Gastrocnemius medialis (tissue), 4 donors: ENCODE measurements around the gene MTMR11. TPM values are rescaled to one million over a fixed set of nuclear protein-coding genes. Genes with fewer than 3 reads are reported as not detected.

ENCODE experiments used
- ATAC-seq, 2 donors: fragments of 150-250 bp; one replicate each; pipeline ENCODE4 v1.9.1; 2016
- DNase-seq, 2 donors: peaks; one replicate each; pipeline ENCODE4 v3.0.0-alpha.2; 2019
- H3K27ac ChIP-seq, 4 donors: fragments of 200-600 bp; sonication (generic); 1 replicate in 1 of 4; 2 replicates in 3 of 4; pipeline ENCODE4 v1.5.1; 2016 to 2018; ENCODE audit warnings: mild to moderate bottlenecking in 2 of 4, moderate library complexity in 1 of 4
- H3K27me3 ChIP-seq, 3 donors: fragments of 200-600 bp; sonication (generic) in 2 of 3; 1 replicate in 1 of 3; 2 replicates in 2 of 3; pipeline versions ENCODE4 v1.5.1 to v1.6.0; 2016 to 2019; ENCODE audit warnings: mild to moderate bottlenecking in 1 of 3, moderate library complexity in 1 of 3
- H3K36me3 ChIP-seq, 2 donors: fragments of 200-600 bp; sonication (generic) in 1 of 2; one replicate each; pipeline ENCODE4 v1.5.1; 2017 to 2018
- H3K4me1 ChIP-seq, 2 donors: fragments of 200-600 bp; sonication (generic) in 1 of 2; one replicate each; pipeline ENCODE4 v1.5.1; 2016 to 2017; ENCODE audit warnings: mild to moderate bottlenecking in 2 of 2
- H3K4me3 ChIP-seq, 4 donors: fragments of 200-600 bp; sonication (generic) in 3 of 4; 1 replicate in 1 of 4; 2 replicates in 3 of 4; pipeline ENCODE4 v1.5.1; 2016 to 2019; ENCODE audit warnings: mild to moderate bottlenecking in 2 of 4
- H3K9me3 ChIP-seq, 3 donors: fragments of 200-600 bp; sonication (generic) in 2 of 3; 1 replicate in 1 of 3; 2 replicates in 2 of 3; pipeline ENCODE4 v1.5.1; 2016 to 2019
- CTCF ChIP-seq, 5 experiments: fragments of 450-650 bp in 3 of 5; fragments of 200-600 bp in 2 of 5; sonication (generic) in 2 of 5; IDR thresholded peaks in 4 of 5; conservative IDR thresholded peaks in 1 of 5; 1 replicate in 4 of 5; 2 replicates in 1 of 5; pipeline ENCODE4 v1.5.1; 2016 to 2019; ENCODE audit warnings: antibody characterized with exemption in 5 of 5, mild to moderate bottlenecking in 3 of 5, moderate library complexity in 3 of 5
- POLR2A ChIP-seq, 2 donors: fragments of 450-650 bp; IDR thresholded peaks; one replicate each; pipeline ENCODE4 v1.6.1; 2017; ENCODE audit warnings: antibody characterized with exemption in 2 of 2, mild to moderate bottlenecking in 2 of 2, moderate library complexity in 2 of 2
- in situ Hi-C, 4 donors: fragments of 200-750 bp; cut with MboI; loops; one replicate each; pipeline versions ENCODE4 v1.15.0 to v1.8.0; 2017; ENCODE audit warnings: low sequenced_read_pairs in 4 of 4
- intact Hi-C: fragments of 100-400 bp; cut with DNase I; formaldehyde crosslinking; loops from one replicate; pipeline ENCODE4 v1.15.1; 2023; ENCODE audit warnings: low total_unique reads
- total RNA-seq, 4 donors: library from RNA; depleted of rRNA; stranded (reverse); fragments of >200 nt; gene quantifications; one replicate each; pipeline versions ENCODE4 v1.1.0 to v1.2.3, GENCODE V29; 2016

MTMR11 gene
- total RNA-seq, 4 donors from 2014 or later, result 1.2 to 4.6 (median 3.5) TPM

GRCh38 chr1:149978547-149979023 lies 41.9 kb upstream of the MTMR11 start:
- ATAC-seq (peak in 1 of 2 donors; percentile 18), DNase-seq (no peak)
- Histone ChIP-seq H3K4me1 (peaks cover 42 to 50% of the 10 kb centered on the region in 2 donors), H3K27ac (peak overlapping the region; percentile 64 to 77 (median 69)), H3K27me3 (no peaks in the 10 kb centered on the region), H3K9me3 (no peaks in the 10 kb centered on the region), H3K4me3 (no peak overlapping the region), H3K36me3 (peaks cover 0 to 33% of the 10 kb centered on the region in 2 donors)
- intact Hi-C loops (no loop called here), in situ Hi-C loops (no loop called here)
- TF ChIP-seq POLR2A (IDR thresholded peaks at IDR 0.05) (no peak), CTCF (IDR thresholded peaks at IDR 0.05 in 4 of 5, conservative IDR thresholded peaks at IDR 0.05 in 1 of 5) (no peak)

GRCh38 chr1:149977345-149977744 lies 40.7 kb upstream of the MTMR11 start:
- TF ChIP-seq POLR2A (IDR thresholded peaks at IDR 0.05) (no peak), CTCF (IDR thresholded peaks at IDR 0.05 in 4 of 5, conservative IDR thresholded peaks at IDR 0.05 in 1 of 5) (no peak)
- H3K27ac ChIP-seq, result peak overlapping the region; percentile 64 to 77 (median 69)
- peaks cover 0 to 40% of the 10 kb centered on the region in 2 donors for H3K36me3 ChIP-seq
- H3K4me1 ChIP-seq, result peaks cover 42 to 45% of the 10 kb centered on the region in 2 donors
- intact Hi-C loops (no loop called here), in situ Hi-C loops (no loop called here)
- ATAC-seq, result peak; percentile 63 to 88
- no peaks in the 10 kb centered on the region for H3K27me3 ChIP-seq
- no peak for DNase-seq
- H3K9me3 ChIP-seq, result no peaks in the 10 kb centered on the region
- H3K4me3 ChIP-seq, result peak overlapping the region in 1 of 4 donors; percentile 14

- intact Hi-C loops, result no loop called here
- in situ Hi-C loops, result loop anchor here in 1 of 4 donors (25.0 kb wide), 1 partner anchor 215 kb away; no protein-coding TSS in a partner anchor
Observed at GRCh38 chr1:149972547-149972946, 35.9 kb upstream of the MTMR11 start.

GRCh38 chr1:149967646-149968045 lies 31.0 kb upstream of the MTMR11 start:
- TF ChIP-seq POLR2A (IDR thresholded peaks at IDR 0.05), result no peak
- no peak for TF ChIP-seq CTCF (IDR thresholded peaks at IDR 0.05 in 4 of 5, conservative IDR thresholded peaks at IDR 0.05 in 1 of 5)
- Histone ChIP-seq H3K9me3 (no peaks in the 10 kb centered on the region), H3K4me1 (no peaks in the 10 kb centered on the region), H3K27me3 (no peaks in the 10 kb centered on the region), H3K36me3 (peaks cover 3 to 99% of the 10 kb centered on the region in 2 donors), H3K4me3 (no peak overlapping the region), H3K27ac (no peak overlapping the region)
- DNase-seq, result no peak
- in situ Hi-C loops (loop anchor here in 2 of 4 donors (5.0 to 25.0 kb wide), 3 partner anchors 80 to 220 kb away; no protein-coding TSS in a partner anchor), intact Hi-C loops (no loop called here)
- ATAC-seq, result no peak

More at GRCh38 chr1:149972547-149972946, 35.9 kb upstream of the MTMR11 start:
- Histone ChIP-seq H3K27me3 (no peaks in the 10 kb centered on the region), H3K36me3 (peaks cover 3 to 88% of the 10 kb centered on the region in 2 donors), H3K4me1 (peaks cover 5 to 9% of the 10 kb centered on the region in 2 donors), H3K9me3 (no peaks in the 10 kb centered on the region), H3K27ac (no peak overlapping the region), H3K4me3 (no peak overlapping the region)
- TF ChIP-seq POLR2A (IDR thresholded peaks at IDR 0.05), result no peak
- TF ChIP-seq CTCF (IDR thresholded peaks at IDR 0.05 in 4 of 5, conservative IDR thresholded peaks at IDR 0.05 in 1 of 5), result no peak
- ATAC-seq (no peak), DNase-seq (no peak)
